ENCODE measurements around the gene GRAP2.
"Not testable (repeated sequence)": the region's sequence is repeated elsewhere in the genome, so short reads cannot be mapped to it uniquely, and the experiment has no call there.

The GRAP2 gene

DNA sequence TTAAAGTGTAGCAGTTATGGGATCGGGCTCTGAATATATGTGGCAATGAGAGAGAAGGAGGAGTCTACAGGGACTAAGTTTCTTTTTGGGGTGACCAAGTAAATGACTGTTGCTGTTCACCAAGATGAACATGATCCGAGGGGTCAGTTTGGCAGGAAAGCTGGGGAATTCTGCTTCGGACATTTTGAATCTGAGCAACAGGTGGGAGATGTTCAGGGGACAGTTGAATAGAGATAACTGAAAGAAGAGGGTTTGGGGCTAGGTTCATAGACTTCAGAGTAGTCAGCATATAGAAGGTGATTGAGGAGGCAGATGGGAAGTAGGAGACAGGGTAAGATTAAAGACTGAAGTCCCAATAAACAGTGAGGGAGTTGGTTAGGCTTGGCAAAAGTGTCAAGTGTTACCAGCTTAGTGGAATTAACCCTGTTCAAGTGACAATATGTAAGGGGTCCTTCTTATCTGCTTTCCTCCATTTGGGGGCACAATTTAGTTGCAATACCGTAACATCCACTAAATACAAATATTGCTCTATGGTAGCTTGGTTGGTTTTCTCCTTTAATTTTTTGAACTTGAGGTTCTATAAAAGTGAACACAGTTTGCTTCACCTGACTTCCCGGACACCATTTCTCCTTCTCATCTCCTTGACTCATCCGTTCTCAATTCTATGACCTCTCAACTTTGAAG is 4.4 kb upstream of the GRAP2 start:
- DNase-seq (ENCODE audit: low read depth in 1 of 2, low spot score in 1 of 2) = no peak

DNA sequence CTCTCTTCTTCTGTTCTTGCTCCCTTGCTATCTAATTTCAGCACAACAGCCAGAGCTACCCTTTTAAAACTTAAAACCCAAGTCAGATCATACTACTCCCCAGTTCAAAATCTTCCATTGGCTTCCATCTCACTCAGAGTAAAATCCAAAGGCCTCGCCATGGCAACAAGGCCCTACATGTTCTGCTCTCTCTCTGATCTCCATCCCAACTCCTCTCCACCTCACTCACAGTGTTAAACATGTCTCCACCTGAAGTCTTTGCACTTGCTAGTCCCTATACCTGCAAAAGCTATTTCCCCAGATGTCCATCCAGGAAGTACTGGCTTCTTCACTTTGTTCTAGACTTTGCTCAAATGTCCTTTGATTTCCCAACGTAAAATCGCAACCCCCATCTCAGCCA is 3.0 kb upstream of the GRAP2 start:
- DNase-seq (ENCODE audit: low read depth in 1 of 2, low spot score in 1 of 2) = no peak

GRCh38 chr22:39898997-39899396 is 1.9 kb upstream of the GRAP2 start:
- no peak for DNase-seq (ENCODE audit: low read depth in 1 of 2, low spot score in 1 of 2)

GRCh38 chr22:39901565-39902146 is 772 bp downstream of the GRAP2 start:
- DNase-seq (ENCODE audit: low read depth in 1 of 2, low spot score in 1 of 2) = no peak

DNA sequence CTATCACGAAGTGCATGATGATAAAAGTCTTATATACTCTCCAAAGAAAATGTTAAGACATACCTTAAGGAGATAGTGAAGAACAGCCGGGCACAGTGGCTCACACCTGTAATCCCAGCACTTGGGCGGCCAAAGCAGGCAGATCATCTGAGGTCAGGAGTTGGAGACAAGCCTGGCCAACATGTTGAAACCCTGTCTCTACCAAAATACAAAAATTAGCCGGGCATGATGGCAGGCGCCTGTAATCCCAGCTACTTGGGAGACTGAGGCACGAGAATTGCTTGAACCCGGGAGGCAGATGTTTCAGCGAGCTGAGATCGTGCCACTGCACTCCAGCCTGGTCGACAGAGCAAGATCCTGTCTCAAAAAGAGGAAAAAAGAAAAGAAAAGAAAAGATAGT is 3.1 kb downstream of the GRAP2 start:
- DNase-seq (ENCODE audit: low read depth in 1 of 2, low spot score in 1 of 2) = not testable (repeated sequence)

DNA sequence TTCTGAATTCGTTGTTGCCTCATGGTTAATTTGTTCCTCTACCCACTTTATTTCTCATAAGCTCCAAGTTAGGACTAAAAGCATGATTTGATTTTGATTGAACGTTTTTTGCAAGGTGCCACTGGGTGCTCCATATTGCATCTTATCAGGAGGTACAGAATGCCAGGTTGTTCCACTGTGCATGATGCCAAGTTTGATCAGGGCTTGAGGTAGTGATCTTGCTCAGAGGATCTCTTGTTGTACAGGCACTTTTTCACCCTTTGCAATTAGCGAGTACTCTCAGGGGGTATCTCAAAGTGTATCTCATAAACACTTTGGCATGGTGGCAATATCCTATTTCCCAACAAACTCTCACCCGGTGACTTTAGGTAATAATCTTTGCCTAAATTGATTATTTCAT is 4.0 kb downstream of the GRAP2 start:
- no peak for DNase-seq (ENCODE audit: low read depth in 1 of 2, low spot score in 1 of 2)

DNA sequence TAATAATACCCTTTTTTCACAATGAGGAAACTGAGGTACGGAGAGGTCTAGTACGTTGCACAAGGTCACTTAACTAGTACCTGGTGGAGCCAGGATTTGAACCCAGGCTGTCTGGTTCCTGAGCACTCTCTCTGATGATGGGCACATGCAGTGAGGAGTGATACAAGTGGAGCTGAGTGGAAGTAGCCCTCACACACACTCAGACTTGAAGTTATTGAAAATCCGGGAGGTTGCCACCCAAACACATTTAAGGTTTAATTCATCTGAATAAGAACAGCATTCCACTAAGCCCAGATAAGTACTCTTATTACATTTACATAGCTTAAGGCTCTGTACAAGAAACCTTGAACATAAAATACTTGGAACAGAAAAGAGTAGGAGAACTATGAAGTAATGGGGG is 4.8 kb downstream of the GRAP2 start:
- DNase-seq (ENCODE audit: low read depth in 1 of 2, low spot score in 1 of 2) = no peak

DNA sequence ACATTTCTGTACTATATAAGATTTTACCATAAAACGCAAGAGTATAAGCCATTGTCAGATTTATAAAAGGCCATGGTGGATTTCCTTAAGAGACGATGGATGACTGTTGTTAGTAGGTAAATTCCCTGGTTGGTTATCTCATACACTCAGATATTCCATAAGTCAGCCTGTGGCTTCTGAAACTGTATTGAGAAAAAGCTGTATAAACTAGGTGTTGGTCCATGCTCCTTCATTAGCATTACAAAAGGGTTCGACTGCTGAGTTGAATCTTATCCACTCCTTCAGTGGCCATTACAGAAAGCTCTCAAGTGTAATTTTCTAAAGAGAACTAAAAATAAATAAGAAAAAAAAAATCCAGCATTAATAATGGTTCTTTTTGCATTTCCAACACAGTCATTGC is 5.3 kb downstream of the GRAP2 start:
- no peak for DNase-seq (ENCODE audit: low read depth in 1 of 2, low spot score in 1 of 2)

GRCh38 chr22:39907047-39907446 is 6.2 kb downstream of the GRAP2 start:
- DNase-seq (ENCODE audit: low read depth in 1 of 2, low spot score in 1 of 2) = no peak

GRCh38 chr22:39907605-39908097 is 6.8 kb downstream of the GRAP2 start:
- no peak for DNase-seq (ENCODE audit: low read depth in 1 of 2, low spot score in 1 of 2)

DNA sequence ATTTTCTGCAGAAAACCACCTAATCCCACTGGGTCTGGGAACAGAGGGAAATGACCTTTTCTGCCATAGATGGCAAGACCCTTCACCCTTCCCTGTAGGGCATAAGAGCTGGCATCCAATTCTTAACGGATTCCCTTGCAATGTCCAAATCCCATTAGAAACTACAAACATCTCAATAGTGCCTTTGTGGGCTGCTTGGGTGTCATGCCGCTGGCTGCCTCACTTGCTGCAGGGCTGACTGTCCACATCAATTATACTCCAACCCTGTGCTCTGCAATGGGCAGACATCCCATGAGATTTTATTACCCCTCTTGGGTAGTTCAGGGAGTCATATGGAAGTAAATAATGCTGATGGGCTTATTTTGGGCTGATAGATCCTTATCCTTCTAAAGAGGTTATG is 7.3 kb downstream of the GRAP2 start:
- no peak for DNase-seq (ENCODE audit: low read depth in 1 of 2, low spot score in 1 of 2)

DNA sequence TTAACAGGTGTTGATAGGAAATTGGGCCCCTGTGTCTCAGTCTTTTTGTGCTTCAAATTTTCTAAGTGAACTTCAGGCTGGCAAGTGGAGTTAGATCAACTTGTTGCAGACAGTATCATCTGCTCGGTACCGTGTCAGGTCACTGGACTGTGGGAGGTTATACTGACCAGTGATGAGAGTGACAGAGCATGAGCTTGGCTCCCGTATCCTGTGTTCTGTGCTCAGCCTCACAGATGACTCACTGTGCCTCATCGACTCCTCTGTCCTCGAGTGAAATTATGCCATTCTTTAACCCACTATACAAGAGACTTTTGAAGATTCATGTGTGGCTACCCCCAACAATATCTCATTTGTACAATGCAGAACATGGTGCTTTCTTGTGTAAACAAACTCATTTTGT is 7.9 kb downstream of the GRAP2 start:
- DNase-seq (ENCODE audit: low read depth in 1 of 2, low spot score in 1 of 2) = no peak

DNA sequence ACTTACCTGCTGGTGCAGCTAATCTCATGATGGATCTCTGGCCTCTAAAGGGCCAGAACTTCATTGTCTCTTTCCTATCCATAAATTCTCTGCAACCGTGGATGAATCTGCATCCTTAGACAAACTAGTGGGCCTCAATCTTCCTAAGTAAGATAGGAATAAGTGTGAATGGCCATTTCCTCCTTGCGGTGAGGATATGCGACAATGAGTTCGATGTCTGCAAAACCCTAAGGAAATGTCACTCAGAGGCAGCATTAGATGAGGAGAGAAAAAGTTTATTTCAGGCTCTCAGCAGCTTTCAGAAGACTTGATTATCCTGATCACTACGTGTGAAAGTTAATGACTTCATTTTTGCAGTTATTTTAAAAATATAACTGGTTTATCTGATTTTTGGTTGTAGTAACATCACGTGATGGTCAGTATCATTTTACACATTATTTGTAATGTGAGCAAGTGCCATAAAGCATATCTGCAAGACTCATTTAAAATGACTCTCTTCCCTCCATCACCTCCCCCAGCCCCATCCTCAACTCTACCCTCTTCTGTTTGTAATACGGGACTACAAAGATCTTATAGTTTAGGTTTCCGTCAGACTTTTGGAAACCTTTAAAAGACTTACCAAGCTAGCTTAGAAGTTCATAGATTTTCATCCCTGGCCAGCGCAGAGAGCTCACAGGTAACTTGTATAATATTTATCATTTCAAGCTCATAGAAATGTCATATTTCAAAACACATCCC is 10.2 kb downstream of the GRAP2 start:
- DNase-seq (ENCODE audit: low read depth in 1 of 2, low spot score in 1 of 2) = no peak

GRCh38 chr22:39913321-39913720 is 12.4 kb downstream of the GRAP2 start:
- no peak for DNase-seq (ENCODE audit: low read depth in 1 of 2, low spot score in 1 of 2)

DNA sequence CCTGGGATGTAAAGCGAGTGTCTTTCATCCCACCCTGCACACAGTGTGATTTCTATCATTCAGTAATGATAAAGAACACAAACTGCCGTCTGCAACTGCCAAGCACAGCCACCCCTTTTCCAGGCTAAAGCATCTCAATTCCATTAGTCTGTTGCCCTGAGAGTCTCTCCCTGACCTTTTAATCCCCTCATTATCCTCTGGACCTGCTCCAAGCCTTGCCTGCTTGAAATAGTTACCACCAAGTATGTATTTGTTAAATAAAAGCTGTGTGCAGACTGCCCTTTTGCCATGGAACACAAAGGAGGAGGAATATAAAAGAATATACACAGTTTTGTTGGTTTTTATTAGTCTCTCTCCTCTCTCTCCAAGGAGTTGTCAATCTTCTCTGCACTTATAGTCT is 13.0 kb downstream of the GRAP2 start:
- no peak for DNase-seq (ENCODE audit: low read depth in 1 of 2, low spot score in 1 of 2)

DNA sequence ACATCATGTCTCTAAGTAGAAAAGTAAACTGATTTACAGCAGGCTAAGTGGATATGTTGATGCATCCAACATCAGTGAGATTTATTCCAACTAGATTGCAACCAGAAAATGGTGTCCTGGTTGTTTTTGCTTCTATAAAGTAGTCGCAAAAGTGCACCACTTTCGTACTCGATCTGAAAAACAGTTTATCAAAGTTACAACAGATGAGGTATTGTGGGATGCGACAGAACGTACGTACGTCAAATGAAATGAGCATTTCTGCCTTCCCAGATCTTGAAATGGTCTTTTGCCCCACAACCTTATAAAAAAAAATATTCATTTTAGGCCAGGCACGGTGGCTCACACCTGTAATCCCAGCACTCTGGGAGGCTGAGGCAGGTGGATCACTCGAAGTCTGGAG is 13.7 kb downstream of the GRAP2 start:
- no peak for DNase-seq (ENCODE audit: low read depth in 1 of 2, low spot score in 1 of 2)

- no peak for DNase-seq (ENCODE audit: low read depth in 1 of 2, low spot score in 1 of 2)
Measured at GRCh38 chr22:39915295-39915726, 14.4 kb downstream of the GRAP2 start.

- DNase-seq (ENCODE audit: low read depth in 1 of 2, low spot score in 1 of 2) = no peak
Measured at GRCh38 chr22:39916496-39916895, 15.6 kb downstream of the GRAP2 start.

GRCh38 chr22:39917197-39917643 is 16.3 kb downstream of the GRAP2 start:
- no peak for DNase-seq (ENCODE audit: low read depth in 1 of 2, low spot score in 1 of 2)

DNA sequence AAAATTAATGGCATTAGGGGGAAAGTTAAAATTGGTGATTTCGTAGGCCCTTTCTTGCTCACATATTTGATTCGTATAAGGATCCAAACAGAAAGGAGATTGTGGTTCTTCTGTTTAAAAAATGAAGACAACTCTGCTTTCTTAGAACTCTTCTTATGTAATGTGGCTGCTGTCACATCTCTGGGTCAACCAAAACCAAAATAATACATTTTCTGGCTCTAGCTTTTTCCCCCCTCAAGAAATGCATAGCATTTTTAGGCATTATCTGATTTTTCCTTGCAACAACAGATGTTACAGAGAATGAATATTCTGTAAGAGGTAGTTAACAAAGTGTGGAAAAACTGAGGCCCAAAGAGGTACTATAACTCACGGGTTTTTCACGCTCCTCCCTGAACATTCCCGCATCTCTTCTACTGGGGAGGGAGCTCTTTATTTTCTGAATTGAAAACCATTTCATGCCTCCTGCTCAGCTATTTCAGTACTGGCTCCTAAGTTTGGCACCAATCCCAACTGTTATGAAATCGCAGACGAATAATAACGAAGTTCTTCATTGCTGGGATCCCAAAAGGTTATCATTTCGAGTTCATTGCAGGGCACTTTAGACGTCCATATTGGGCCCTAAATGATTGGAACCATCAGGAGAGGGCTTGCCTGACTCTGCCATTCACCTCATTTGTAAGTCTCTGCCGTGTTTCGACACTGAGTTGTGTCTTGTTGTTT is 17.1 kb downstream of the GRAP2 start:
- DNase-seq (ENCODE audit: low read depth in 1 of 2, low spot score in 1 of 2) = no peak

DNA sequence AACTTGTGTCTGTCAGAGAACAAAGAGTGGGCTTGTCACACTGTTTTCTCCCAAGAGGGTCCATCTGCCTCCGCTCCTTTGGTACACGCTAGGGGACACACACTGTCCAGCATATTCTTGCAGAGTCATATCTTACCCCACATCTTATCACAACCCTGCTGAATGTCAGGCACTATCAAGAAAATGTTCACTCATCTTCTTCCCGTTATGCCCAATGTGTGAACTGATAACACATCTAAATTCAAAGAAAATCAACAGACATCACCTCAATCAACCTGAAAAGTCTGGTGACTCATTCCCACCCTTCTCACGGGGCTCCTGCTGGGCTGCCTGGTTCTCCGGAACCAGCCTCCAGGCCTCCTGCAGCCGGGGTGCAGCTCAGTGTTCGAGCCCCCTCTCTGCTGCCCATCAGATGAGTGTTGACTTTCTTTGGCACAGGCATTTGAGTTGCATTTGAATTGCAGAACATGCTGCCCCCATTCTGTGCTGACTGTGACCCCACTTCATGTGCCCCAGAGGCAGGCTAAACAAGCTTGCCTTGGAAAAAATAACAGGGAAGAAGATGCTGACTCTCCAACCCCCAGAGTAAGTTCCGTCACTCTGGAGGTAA is 19.4 kb downstream of the GRAP2 start:
- peak in 1 of 2 donors; percentile 66 for DNase-seq (ENCODE audit: low read depth in 1 of 2, low spot score in 1 of 2)

Measured in activated CD4-positive, alpha-beta T cell treated with anti-CD3 and anti-CD28 coated beads, Interleukin-2, amount 50 U/mL, for 24 hours (primary cell).